HG03565 (cell line): ENCODE measurements around the gene EPHB1.

Experiments
- ATAC-seq: cut with Tn5 transposase; IDR thresholded peaks from one replicate; pipeline ENCODE4 v1.9.1; 2021; ENCODE audit warnings: mild to moderate bottlenecking, moderate library complexity; ENCODE audit not compliant: unreplicated experiment

The EPHB1 gene

GRCh38 chr3:134794950-134795745 lies at the start of gene EPHB1:
Gene EPHB1 (plus strand): TSS chr3:134795260.
- ATAC-seq = peak; percentile 77

DNA sequence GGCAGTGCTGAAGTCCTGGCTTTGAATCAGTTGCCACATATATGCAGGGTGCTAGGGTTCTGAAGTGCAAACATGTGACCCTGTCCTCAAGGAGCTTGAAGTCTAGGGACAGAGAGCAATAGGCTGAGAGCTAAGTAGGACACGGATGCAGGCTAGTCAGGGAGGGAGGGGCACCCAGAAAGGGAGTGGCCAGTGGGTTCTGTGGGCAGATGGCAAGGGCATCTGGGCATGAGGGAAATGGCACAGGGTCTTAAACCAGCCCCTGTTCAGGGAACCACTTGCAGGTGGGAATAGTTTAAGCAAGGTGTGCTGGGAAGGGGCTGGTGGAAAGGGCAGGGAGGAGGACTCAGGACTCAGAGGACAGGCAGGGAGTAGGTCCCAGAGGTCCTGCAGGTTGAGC lies 46.4 kb upstream of the EPHB1 start:
- no peak for ATAC-seq

DNA sequence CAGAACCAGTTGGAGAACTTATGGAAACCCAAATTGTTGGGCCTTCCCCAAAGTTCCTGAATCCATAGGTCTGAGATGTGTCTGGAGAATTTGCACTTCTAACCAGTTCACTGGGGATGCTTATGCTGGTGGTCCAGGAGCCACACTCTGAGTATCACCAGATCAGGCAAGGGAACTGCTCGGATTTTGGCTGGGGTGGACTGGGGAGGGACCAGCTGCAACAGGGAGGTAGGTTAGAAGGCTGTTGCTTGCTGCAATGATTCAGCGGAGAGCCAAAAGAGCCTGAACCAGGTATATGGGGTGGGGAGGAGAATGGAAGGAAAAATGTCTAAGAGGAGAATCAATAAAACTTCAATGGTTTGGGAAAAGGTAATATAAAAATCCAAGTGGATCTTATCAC lies 45.9 kb upstream of the EPHB1 start:
- no peak for ATAC-seq

GRCh38 chr3:134749802-134750553 lies 45.1 kb upstream of the EPHB1 start:
- ATAC-seq = no peak

- no peak for ATAC-seq
These were observed 43.2 kb upstream of the EPHB1 start for GRCh38 chr3:134751831-134752230.

DNA sequence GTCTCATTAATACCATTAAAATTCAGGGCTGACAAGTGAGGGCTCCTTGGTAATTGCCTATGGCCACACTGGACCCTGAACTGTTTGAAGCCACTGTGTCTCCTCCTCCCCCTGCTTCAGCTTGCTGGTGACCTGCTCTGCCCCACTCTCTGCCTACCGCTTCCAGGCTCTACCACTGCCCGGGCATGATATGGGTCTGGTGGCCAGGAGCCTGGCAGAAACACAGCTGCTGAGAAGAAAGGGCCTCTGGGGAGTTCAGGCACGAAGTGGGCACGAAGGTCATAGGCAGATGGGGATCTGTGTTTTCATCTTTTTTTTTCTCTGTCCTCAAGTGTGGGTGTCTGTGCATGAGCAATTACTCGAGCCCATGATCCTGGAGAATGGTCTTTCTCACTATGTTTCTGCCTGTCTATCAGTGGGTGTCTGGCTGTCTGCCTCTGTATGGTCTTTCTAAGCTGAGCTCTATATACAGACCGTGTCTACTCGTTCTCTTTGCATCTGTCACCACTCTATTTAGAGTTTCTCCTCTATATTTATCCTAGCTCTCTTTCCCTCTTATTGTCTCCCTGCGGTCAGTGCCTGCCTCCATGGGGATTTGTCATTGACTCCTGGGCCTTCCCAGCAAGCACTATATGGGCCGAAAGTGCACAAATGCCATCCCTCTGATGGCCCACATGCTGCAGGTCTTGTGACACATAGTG lies 42.1 kb upstream of the EPHB1 start:
- no peak for ATAC-seq

DNA sequence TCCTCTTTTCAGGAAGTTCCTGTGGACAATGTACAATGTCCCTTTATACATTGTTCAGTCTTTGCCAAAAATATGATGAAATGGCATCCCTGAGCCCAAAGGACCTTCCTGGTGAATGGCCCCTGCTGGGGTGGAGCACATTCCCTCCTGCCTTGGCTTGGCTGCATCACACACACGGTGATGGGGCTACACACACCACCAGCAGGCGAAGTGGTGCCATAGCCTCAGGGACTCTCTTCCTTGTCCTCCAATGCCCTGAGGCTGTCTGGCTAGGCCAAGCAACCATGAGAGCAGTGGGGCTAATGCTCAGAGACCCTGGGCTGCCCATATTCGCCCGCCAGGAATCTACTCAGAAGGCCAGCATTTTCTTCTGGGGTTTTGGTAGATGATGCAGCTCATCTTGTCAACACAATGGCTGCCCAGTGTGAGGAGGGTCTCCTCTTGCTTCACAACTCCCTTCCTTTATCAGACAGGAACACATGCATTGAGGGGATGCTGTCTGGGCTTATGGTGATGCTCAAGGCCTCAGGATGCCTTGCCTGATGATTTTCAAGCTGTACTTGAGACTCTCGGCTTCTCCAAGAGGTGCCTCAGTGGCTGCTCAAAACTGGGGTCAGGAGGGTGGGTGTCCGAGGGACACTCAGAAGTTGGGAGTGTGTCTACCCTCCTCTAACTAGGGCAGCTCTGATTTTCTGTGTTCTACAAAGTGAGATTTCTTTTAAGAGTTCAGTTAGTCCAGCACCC lies 40.9 kb upstream of the EPHB1 start:
- no peak for ATAC-seq

GRCh38 chr3:134754768-134755559 lies 40.1 kb upstream of the EPHB1 start:
- peak; percentile 75 for ATAC-seq

GRCh38 chr3:134755821-134756220 lies 39.2 kb upstream of the EPHB1 start:
- ATAC-seq = no peak

- no peak for ATAC-seq
These were observed 37.5 kb upstream of the EPHB1 start for GRCh38 chr3:134757549-134758069.

- no peak for ATAC-seq
These were observed 33.8 kb upstream of the EPHB1 start for GRCh38 chr3:134761213-134761612.

GRCh38 chr3:134762016-134762415 lies 33.0 kb upstream of the EPHB1 start:
- ATAC-seq = no peak

GRCh38 chr3:134765468-134765867 lies 29.6 kb upstream of the EPHB1 start:
- no peak for ATAC-seq

GRCh38 chr3:134766290-134766689 lies 28.8 kb upstream of the EPHB1 start:
- no peak for ATAC-seq

DNA sequence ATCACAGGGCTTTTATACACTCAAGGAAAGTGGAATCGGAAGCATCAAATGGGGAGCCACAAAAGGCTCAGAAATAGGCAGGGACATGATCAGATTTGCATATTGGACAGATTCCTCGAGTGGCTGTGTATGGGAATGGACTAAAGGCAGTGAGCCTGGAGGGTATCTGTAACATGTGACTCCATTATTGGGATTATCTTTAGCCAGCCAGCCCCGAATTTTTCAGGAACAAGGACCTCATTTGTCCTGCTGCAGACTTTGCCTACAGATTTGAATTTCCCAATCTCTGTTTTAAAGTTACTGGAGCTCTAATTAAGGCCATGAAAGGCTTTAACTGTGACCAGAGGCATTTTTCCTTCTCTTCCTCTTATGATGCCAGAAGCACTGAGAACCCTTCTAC lies 26.9 kb upstream of the EPHB1 start:
- ATAC-seq = no peak

DNA sequence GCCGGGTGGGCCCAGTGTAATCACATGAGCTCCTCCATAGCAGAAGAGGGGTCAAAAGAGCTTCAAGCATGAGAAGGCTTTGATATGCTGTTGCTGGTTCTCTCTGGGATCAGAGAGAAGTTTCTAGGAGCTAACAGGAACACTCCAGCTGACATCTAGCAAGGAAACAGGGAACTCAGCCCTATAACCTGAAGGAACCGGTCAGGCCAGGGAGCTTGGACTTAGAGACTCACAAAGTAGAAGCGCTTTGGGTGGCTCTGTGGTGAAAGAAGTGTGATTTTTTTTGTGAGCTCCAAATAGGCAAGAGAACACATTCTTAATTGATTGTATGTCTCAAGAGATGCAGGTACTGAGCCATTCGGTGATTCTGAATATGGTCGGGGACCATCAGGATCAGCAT lies 26.2 kb upstream of the EPHB1 start:
- no peak for ATAC-seq

DNA sequence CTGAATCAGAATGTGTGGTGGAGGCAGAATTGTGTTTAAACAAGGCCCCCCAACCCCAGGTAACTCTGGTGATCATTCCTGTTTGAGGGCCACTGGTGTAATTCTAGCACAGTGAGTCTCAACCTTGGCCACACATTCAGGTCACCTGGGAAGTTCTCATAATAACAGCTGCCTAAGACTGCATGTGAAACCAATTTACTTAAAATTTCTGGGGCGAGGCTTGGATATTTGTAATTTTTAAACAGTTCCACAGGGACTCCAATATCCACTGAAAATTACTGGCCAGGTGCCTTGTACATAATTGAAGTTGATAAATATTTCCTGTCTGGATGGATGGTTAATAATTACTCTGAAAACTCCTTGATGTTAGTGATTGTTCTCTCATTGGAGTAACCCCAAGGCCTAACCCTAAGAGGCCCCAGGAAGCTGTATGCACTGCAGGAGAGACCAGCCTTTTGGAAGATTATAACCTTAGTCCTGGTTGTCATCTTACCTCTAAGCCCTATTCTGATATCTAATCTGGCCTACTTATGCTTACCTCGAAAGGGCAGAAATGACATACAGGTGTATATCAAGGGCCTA lies 25.7 kb upstream of the EPHB1 start:
- ATAC-seq = no peak

- no peak for ATAC-seq
These were observed 23.0 kb upstream of the EPHB1 start for GRCh38 chr3:134772011-134772410.

- no peak for ATAC-seq
These were observed 22.5 kb upstream of the EPHB1 start for GRCh38 chr3:134772591-134772990.

GRCh38 chr3:134775831-134776230 lies 19.2 kb upstream of the EPHB1 start:
- ATAC-seq = no peak
